Bronchial epithelial cell (primary cell): ENCODE data around the gene IFI27L2. TPM values are rescaled to one million over a fixed set of nuclear protein-coding genes. Genes with fewer than 3 reads are reported as not detected.
A peak's percentile ranks its signal among the peaks of the same experiment; 100 is the strongest.

Source experiments
- DNase-seq: peaks from one replicate; pipeline ENCODE4 v3.0.0-alpha.2; 2010; ENCODE audit warnings: low read depth
- FAIRE-seq: peaks from 2 replicates; lab custom pipeline; 2011; peaks lifted over from hg19 to GRCh38; lab: Jason Lieb, UNC
- H3K27me3 ChIP-seq: 2 replicates; pipeline ENCODE4 v1.5.1; 2011; ENCODE audit warnings: low read length; ENCODE audit not compliant: control insufficient read depth, insufficient read depth
- H3K36me3 ChIP-seq: 2 replicates; pipeline ENCODE4 v1.5.1; 2011; ENCODE audit warnings: low read length; ENCODE audit not compliant: control insufficient read depth, insufficient read depth
- H3K4me3 ChIP-seq: 2 replicates; pipeline ENCODE4 v1.5.1; 2011; ENCODE audit warnings: mild to moderate bottlenecking, low read depth, low read length, control low read depth
- total RNA-seq: library from RNA; depleted of rRNA; stranded (reverse); fragments of >200 nt; gene quantifications from 2 replicates; pipeline ENCODE4 v1.2.1, GENCODE V29; 2014
- TF ChIP-seq, protein P1 (sequence below): IDR thresholded peaks from 2 replicates; pipeline ENCODE4 v1.5.1; 2011; ENCODE audit warnings: mild to moderate bottlenecking, moderate library complexity, low read length, control low read depth, inconsistent platforms; ENCODE audit not compliant: insufficient read depth, severe bottlenecking

The IFI27L2 gene
- total RNA-seq, 1 donor from 2014 or later, result 44.5 TPM

DNA sequence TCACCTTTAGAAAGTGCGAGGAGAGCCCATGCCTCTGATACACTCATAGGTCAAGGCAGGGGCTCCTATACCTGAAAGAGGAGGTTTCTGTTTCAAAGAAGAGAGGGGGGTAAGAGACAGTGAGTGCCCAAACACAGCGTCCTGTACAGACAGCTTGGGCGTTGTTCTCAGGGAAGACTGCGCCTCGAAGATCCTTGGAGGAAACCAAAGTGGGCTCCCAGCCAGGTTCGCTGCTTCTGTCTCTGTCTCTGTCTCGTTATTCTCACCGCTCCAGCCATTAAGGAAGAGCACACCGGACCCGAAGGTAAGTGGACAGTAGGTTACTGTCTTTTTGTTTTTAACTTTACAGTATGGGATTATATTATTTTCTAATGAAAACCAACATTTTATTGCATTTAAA lies 24.7 kb downstream of the IFI27L2 start:
- no peaks in the 10 kb centered on the region for H3K27me3 ChIP-seq
- no peak overlapping the region for H3K4me3 ChIP-seq
- TF ChIP-seq, protein P1, sequence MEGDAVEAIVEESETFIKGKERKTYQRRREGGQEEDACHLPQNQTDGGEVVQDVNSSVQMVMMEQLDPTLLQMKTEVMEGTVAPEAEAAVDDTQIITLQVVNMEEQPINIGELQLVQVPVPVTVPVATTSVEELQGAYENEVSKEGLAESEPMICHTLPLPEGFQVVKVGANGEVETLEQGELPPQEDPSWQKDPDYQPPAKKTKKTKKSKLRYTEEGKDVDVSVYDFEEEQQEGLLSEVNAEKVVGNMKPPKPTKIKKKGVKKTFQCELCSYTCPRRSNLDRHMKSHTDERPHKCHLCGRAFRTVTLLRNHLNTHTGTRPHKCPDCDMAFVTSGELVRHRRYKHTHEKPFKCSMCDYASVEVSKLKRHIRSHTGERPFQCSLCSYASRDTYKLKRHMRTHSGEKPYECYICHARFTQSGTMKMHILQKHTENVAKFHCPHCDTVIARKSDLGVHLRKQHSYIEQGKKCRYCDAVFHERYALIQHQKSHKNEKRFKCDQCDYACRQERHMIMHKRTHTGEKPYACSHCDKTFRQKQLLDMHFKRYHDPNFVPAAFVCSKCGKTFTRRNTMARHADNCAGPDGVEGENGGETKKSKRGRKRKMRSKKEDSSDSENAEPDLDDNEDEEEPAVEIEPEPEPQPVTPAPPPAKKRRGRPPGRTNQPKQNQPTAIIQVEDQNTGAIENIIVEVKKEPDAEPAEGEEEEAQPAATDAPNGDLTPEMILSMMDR, result no peak
- H3K36me3 ChIP-seq, result no peaks in the 10 kb centered on the region
- FAIRE-seq (no peak), DNase-seq (no peak)

DNA sequence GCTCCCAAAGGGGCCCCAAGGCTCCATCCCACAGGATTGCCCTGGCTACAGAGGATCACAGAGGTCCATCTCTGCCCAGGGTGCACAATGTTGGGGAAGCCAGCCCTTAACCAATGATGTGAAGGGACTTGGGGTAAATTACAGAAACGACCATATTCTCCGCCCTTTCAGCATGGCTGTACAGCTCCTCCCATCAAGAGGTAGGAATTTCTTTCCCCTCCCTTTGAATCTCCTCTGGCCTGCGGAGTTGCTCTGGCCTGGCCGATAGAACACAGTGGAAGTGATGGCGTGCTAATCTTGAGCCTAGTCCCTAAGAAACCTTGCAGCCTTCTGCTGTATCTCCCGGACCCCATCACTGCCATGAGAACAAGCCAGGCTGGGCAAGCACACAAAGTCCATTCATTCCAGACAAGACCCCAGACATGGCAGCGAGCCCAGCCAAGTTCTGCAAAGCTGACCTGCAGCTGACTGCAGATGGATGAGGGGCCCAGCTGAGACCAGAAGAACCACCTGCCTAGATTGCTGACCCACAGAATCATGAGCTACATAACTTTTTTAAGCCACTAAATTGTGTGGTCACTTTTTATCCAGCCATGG lies 25.8 kb downstream of the IFI27L2 start:
- H3K27me3 ChIP-seq, result no peaks in the 10 kb centered on the region
- H3K36me3 ChIP-seq, result no peaks in the 10 kb centered on the region
- FAIRE-seq (peak; percentile 73), DNase-seq (no peak)
- TF ChIP-seq, protein P1, result no peak
- no peak overlapping the region for H3K4me3 ChIP-seq

DNA sequence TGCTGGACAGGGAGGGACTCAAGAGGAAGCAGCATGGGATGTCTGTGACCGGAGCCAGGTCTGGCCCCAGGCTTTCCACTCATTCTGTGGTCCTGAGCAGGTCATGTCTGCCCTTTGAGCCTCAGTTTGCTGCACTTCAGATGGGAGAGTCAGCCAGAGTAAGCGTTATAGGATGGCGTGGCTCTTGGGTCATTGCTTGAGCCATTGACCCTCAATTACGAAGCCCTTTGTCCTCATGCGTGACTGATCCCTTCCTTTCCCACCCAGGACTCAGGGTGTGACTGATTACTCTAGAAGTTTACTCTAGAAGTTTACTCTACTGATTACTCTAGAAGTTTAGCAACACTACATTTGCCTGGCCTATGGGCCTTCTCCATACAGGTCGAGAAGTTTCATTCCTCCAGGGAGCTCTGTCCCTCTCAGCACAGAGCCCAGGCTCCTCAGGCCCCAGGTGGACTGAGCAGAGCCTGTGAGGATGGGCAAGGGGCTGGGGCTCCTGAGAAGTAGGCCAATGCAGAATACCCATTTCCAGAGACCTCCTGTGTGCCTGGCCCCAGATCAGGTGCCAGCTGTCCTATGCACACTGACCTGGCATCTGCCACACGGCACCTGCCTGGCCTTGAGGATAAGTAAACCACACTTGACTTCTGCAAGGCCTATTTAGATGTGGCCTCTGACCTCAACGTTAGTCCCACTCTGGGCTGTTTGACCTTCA lies 26.5 kb downstream of the IFI27L2 start:
- TF ChIP-seq, protein P1, result no peak
- no peak for DNase-seq

DNA sequence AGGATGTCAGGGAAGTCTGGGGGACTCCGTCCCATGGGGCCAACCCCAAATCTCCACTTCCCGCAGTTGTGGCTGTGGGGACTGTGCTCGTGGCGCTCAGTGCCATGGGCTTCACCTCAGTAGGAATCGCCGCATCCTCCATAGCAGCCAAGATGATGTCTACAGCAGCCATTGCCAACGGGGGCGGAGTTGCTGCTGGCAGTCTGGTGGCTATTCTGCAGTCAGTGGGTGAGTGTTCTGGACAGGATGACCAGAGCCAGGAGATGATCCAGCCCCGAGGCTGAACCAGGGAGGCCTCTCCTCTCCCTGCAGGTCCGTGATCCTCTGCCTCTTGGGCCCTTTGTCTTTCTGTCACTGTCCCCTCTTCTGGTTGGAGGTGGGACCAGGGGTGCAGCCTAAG lies 27.7 kb downstream of the IFI27L2 start:
- H3K36me3 ChIP-seq, result no peaks in the 10 kb centered on the region

More for the DNA sequence above, 26.5 kb downstream of the IFI27L2 start:
- peak; percentile 72 for FAIRE-seq
- Histone ChIP-seq H3K36me3 (no peaks in the 10 kb centered on the region), H3K27me3 (no peaks in the 10 kb centered on the region), H3K4me3 (no peak overlapping the region)

DNA sequence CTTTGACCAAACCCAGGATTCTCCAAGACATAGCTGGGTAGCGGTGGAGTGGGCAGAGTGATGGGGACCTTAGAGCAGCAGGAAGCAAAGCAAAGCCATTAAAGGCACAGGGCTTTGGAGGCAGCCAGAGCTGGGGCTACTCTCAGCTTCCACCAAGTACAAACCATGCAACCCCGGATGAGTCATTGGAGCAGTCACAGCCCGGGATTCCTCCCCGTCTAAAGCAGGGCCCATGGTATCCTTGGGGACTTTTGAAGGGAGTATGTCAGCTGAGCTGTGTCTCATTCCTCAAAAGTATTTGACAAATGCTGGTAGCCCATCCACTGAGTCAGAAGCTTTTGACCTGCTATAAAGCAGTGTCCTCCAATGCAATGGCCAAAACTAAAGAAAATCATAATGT lies 28.6 kb downstream of the IFI27L2 start:
- Histone ChIP-seq H3K4me3 (no peak overlapping the region), H3K27me3 (no peaks in the 10 kb centered on the region), H3K36me3 (no peaks in the 10 kb centered on the region)
- TF ChIP-seq, protein P1, result no peak
- DNase-seq (peak; percentile 46), FAIRE-seq (peak; percentile 13)

More for the DNA sequence above, 27.7 kb downstream of the IFI27L2 start:
- Histone ChIP-seq H3K27me3 (no peaks in the 10 kb centered on the region), H3K4me3 (no peak overlapping the region)
- TF ChIP-seq, protein P1, result no peak
- DNase-seq, result no peak
- no peak for FAIRE-seq
